IPS DF 6.9 (cell line): ENCODE measurements around the gene PGS1.

Experiments used
- DNase-seq: peaks from one replicate; pipeline ENCODE4 v3.0.0-alpha.2; 2013; ENCODE audit warnings: low read depth, low spot score
- H3K27ac ChIP-seq: one replicate; pipeline ENCODE4 v1.5.1; 2013; ENCODE audit warnings: low read length, control low read depth
- H3K27me3 ChIP-seq: 2 replicates; pipeline ENCODE4 v1.6.1; 2013; ENCODE audit warnings: mild to moderate bottlenecking, low read length; ENCODE audit not compliant: control insufficient read depth, insufficient read depth
- H3K36me3 ChIP-seq: 2 replicates; pipeline ENCODE4 v1.6.1; 2013; ENCODE audit warnings: low read length; ENCODE audit not compliant: control insufficient read depth, insufficient read depth
- H3K4me1 ChIP-seq: 2 replicates; pipeline ENCODE4 v1.6.1; 2013; ENCODE audit warnings: low read length; ENCODE audit not compliant: control insufficient read depth, insufficient read depth
- H3K4me3 ChIP-seq: 2 replicates; pipeline ENCODE4 v1.5.1; 2013; ENCODE audit warnings: mild to moderate bottlenecking, low read length
- H3K9me3 ChIP-seq: 2 replicates; pipeline ENCODE4 v1.6.1; 2013; ENCODE audit warnings: low read length, inconsistent platforms; ENCODE audit not compliant: control insufficient read depth, insufficient read depth
- WGBS: extraction: QIAGEN DNeasy Blood & Tissue Kit; methylation state at CpG from one replicate; pipeline ENCODE4 v1.1.7; 2013; ENCODE audit warnings: mixed read lengths, missing lambda C conversion rate; ENCODE audit not compliant: insufficient read length, insufficient coverage; 5-methylcytosine and 5-hydroxymethylcytosine counted together

Gene PGS1

DNA sequence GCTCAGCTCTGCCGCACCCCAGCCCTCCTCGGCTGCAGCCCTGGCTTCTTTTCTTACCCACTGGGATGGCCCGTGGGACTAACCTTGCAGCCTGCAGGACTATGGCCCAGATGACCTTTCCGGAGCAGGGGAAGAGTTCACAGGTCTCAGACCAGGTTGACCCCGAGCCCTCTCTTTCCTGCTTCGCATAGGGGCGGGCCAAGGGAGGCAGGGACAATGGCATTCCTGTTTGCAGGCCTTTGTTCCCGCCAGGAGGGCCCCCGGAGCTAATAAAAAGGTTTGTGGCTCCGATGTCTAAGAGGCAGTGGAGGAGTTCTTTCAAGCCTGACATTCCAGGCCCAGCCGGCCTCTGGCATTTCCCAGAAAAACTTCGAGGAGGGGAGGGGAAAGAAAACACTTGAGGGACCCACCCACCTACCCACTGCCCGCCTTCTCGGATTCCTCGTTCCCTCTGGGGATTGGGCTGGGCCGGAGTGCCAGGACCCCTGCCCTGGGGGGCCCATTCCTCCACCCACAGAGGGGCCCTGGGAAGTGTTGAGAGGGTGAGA lies 12.8 kb upstream of the PGS1 start:
- Histone ChIP-seq H3K4me1 (peaks cover 27% of the 10 kb centered on the region), H3K27me3 (no peaks in the 10 kb centered on the region), H3K4me3 (no peak overlapping the region), H3K27ac (peak overlapping the region; percentile 20), H3K9me3 (no peaks in the 10 kb centered on the region), H3K36me3 (no peaks in the 10 kb centered on the region)
- WGBS, result no CpG with 5 or more reads among the region's 16 CpGs
- no peak for DNase-seq

GRCh38 chr17:78366109-78366848 lies 12.2 kb upstream of the PGS1 start:
- WGBS, result no CpG with 5 or more reads among the region's 18 CpGs
- no peaks in the 10 kb centered on the region for H3K36me3 ChIP-seq
- no peak overlapping the region for H3K4me3 ChIP-seq
- peak overlapping the region; percentile 20 for H3K27ac ChIP-seq
- DNase-seq, result no peak
- H3K4me1 ChIP-seq, result peaks cover 26% of the 10 kb centered on the region
- H3K27me3 ChIP-seq, result no peaks in the 10 kb centered on the region
- H3K9me3 ChIP-seq, result no peaks in the 10 kb centered on the region

GRCh38 chr17:78367193-78367592 lies 11.3 kb upstream of the PGS1 start:
- DNase-seq, result no peak
- no peak overlapping the region for H3K4me3 ChIP-seq
- no CpG with 5 or more reads among the region's 5 CpGs for WGBS

DNA sequence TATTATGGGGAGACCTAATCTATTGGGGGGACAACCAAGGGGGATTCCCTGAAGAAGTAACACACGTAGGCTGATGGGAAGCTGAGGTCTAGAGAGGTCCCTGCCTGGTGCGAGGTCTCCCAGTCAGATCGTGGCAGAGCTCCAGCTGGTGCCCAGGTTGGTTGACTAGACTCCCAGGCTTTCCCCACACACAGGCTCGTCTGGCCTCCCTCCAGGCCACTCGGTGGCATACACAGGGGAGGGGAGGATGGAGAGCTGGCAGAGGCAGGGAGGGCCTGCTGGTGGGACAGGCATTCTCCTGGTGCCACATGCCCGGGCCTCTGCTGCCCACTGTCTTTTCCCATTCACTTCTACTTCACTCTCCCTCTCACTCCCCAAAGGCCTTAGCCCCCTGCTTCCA lies 10.1 kb upstream of the PGS1 start:
- no peak for DNase-seq
- H3K9me3 ChIP-seq, result no peaks in the 10 kb centered on the region
- H3K27me3 ChIP-seq, result no peaks in the 10 kb centered on the region
- H3K36me3 ChIP-seq, result no peaks in the 10 kb centered on the region
- peaks cover 24% of the 10 kb centered on the region for H3K4me1 ChIP-seq
- no peak overlapping the region for H3K4me3 ChIP-seq
- no peak overlapping the region for H3K27ac ChIP-seq
- WGBS, result no CpG with 5 or more reads among the region's 6 CpGs

More at GRCh38 chr17:78367193-78367592, 11.3 kb upstream of the PGS1 start:
- Histone ChIP-seq H3K27ac (no peak overlapping the region), H3K27me3 (no peaks in the 10 kb centered on the region), H3K4me1 (peaks cover 24% of the 10 kb centered on the region), H3K36me3 (no peaks in the 10 kb centered on the region), H3K9me3 (no peaks in the 10 kb centered on the region)

DNA sequence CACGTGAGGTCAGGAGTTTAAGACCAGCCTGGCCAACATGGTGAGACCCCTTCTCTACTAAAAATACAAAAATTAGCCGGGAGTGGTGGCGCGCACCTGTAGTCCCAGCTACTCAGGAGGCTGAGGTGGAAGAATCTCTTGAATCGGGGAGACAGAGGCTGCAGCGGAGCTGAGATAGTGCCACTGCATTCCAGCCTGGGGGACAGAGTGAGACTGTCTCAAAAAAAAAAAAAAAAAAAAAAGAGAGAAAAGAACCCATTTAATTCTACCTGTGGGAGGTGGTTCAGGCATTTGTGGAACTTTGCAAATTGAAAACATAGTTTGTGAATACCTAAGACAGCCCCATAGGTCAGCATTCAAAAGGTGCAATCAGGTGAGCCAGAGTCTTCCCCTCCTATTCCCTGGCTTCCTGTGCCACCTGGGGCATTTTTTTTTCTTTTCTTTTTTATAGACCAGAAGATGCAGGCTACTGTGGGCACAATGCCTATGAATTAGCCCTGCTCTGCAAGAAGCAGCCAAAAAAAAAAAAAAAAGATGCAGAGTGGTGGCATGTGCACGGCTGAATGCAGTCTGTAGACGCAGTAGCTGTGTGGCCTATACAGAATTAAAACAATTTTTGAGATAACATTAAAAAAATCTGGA lies 9.5 kb upstream of the PGS1 start:
- Histone ChIP-seq H3K4me1 (peaks cover 24% of the 10 kb centered on the region), H3K27ac (peak overlapping the region; percentile 91), H3K27me3 (no peaks in the 10 kb centered on the region), H3K9me3 (no peaks in the 10 kb centered on the region), H3K36me3 (no peaks in the 10 kb centered on the region), H3K4me3 (no peak overlapping the region)
- WGBS, result no CpG with 5 or more reads among the region's 8 CpGs
- no peak for DNase-seq

DNA sequence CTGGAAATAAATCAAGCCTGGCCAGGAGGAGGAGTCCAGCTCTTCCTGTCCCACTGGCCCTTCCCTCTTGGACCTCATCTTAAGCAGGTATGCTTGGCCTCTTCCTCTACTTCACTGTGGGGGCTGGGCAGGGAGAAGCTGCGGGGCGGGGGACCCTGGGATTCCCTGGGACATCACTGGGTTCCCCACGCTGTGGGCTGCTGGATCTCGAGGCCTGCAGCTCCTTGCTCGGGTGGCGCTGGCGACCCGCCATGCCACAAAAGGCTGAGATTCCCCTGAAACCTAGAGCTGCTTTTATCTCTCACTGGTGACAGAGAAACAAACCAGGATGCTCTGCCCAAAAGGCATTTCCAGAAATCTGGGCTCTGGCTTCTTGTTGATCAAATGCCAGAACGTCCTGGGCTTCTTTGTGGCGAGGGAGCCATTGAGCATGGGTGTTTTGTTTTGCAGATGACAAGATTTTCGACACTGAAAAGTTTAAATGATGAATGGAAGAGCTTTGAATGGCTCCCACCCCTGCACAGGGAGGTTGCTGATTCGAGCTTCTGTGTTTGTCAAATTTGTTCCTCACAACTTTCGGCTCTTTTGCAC lies 8.6 kb upstream of the PGS1 start:
- Histone ChIP-seq H3K27me3 (no peaks in the 10 kb centered on the region), H3K4me3 (no peak overlapping the region), H3K27ac (peak overlapping the region; percentile 91), H3K4me1 (peaks cover 24% of the 10 kb centered on the region), H3K9me3 (no peaks in the 10 kb centered on the region), H3K36me3 (no peaks in the 10 kb centered on the region)
- DNase-seq, result no peak
- WGBS, result no CpG with 5 or more reads among the region's 13 CpGs

DNA sequence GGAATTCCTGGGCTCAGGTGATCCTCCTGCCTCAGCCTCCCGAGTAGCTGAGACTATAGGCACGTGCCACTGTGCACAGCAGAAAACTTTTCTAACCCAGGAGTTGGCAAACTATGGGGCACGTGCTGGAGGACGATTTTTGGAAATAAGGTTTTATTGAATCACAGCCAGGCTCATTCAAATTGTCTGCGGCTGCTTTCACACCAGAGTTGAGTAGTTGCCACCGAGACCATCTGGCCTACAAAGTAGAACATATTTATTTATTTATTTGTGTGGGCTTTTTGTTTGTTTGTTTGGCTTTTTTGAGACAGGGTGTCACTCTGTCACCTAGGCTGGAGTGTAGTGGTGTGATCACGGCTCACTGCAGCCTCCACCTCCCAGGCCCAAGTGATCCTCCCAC lies 7.4 kb upstream of the PGS1 start:
- Histone ChIP-seq H3K4me1 (peaks cover 18% of the 10 kb centered on the region), H3K36me3 (no peaks in the 10 kb centered on the region)
- DNase-seq, result no peak

GRCh38 chr17:78372841-78373240 lies 5.6 kb upstream of the PGS1 start:
- DNase-seq, result no peak
- Histone ChIP-seq H3K27me3 (no peaks in the 10 kb centered on the region), H3K4me1 (peaks cover 9% of the 10 kb centered on the region; the same call in 1 of the 2 replicates), H3K4me3 (no peak overlapping the region), H3K36me3 (no peaks in the 10 kb centered on the region), H3K9me3 (no peaks in the 10 kb centered on the region), H3K27ac (no peak overlapping the region)
- no CpG with 5 or more reads among the region's 5 CpGs for WGBS

More for the DNA sequence above, 7.4 kb upstream of the PGS1 start:
- Histone ChIP-seq H3K9me3 (no peaks in the 10 kb centered on the region), H3K27ac (no peak overlapping the region), H3K27me3 (no peaks in the 10 kb centered on the region), H3K4me3 (no peak overlapping the region)
- no CpG with 5 or more reads among the region's 7 CpGs for WGBS

DNA sequence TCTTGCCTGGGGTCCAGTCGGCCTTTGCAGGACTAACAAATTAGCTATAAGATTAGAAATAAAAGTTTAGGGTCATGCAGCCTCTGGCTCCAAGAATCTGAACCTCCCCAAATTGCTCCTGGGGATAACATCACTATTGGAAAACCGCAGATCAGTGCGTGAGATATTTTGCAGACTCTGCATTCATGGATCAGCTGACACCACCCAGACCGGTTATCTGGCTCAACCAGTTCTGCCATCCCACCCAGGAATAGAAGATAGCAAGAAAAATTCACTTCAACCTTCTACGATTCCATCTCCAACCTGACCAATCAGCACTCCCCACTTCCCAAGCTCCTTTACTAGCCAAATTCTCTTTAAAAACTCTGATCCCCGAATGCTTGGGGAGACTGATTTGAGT lies 4.3 kb upstream of the PGS1 start:
- Histone ChIP-seq H3K27ac (no peak overlapping the region), H3K36me3 (no peaks in the 10 kb centered on the region), H3K4me3 (no peak overlapping the region), H3K9me3 (no peaks in the 10 kb centered on the region), H3K27me3 (no peaks in the 10 kb centered on the region), H3K4me1 (peaks cover 8% of the 10 kb centered on the region; the same call in 1 of the 2 replicates)
- no peak for DNase-seq
- no CpG with 5 or more reads among the region's 6 CpGs for WGBS

GRCh38 chr17:78374631-78375274 lies 3.7 kb upstream of the PGS1 start:
- Histone ChIP-seq H3K36me3 (no peaks in the 10 kb centered on the region), H3K27ac (peak overlapping the region; percentile 65), H3K27me3 (no peaks in the 10 kb centered on the region), H3K9me3 (no peaks in the 10 kb centered on the region), H3K4me3 (no peak overlapping the region), H3K4me1 (peaks cover 6% of the 10 kb centered on the region; the same call in 1 of the 2 replicates)
- no CpG with 5 or more reads among the region's 14 CpGs for WGBS
- DNase-seq, result no peak
